Esophagus squamous epithelium (tissue), 4 donors: ENCODE results near the gene HTR3A.

Experiments used
- POLR2A ChIP-seq, 4 donors: fragments of 450-650 bp; IDR thresholded peaks; one replicate each; pipeline ENCODE4 v1.6.1; 2017; ENCODE audit warnings: antibody characterized with exemption in 4 of 4, mild to moderate bottlenecking in 4 of 4, moderate library complexity in 3 of 4
- TF ChIP-seq, protein P1 (sequence below), 6 experiments: fragments of 450-650 bp in 4 of 6; fragments of 200-600 bp in 2 of 6; sonication (generic) in 2 of 6; IDR thresholded peaks; one replicate each; pipeline ENCODE4 v1.5.1; 2016 to 2019; ENCODE audit warnings: antibody characterized with exemption in 6 of 6, mild to moderate bottlenecking in 4 of 6, moderate library complexity in 4 of 6

DNA sequence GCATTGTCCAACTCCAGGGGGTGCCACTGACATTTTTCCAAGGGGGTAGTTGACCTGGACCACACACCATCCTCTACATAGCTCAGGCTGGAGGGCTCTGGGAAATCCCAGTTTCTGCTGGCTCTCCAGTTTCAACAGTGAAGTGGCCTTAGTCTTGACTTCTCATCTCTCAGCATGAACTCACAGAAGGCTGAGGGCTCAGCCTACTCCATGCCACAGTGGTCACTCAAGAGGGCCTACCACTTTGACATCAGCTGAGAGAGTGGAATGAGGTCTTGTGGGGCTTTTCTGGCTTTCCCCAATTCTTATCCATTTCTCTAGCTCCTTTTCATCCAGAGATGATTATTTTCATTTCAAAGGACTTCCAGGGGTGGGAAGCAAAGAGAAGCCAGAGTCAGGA lies 7.4 kb downstream of the HTR3A start:
- no peak for TF ChIP-seq POLR2A (IDR thresholded peaks at IDR 0.05)
- TF ChIP-seq, protein P1, sequence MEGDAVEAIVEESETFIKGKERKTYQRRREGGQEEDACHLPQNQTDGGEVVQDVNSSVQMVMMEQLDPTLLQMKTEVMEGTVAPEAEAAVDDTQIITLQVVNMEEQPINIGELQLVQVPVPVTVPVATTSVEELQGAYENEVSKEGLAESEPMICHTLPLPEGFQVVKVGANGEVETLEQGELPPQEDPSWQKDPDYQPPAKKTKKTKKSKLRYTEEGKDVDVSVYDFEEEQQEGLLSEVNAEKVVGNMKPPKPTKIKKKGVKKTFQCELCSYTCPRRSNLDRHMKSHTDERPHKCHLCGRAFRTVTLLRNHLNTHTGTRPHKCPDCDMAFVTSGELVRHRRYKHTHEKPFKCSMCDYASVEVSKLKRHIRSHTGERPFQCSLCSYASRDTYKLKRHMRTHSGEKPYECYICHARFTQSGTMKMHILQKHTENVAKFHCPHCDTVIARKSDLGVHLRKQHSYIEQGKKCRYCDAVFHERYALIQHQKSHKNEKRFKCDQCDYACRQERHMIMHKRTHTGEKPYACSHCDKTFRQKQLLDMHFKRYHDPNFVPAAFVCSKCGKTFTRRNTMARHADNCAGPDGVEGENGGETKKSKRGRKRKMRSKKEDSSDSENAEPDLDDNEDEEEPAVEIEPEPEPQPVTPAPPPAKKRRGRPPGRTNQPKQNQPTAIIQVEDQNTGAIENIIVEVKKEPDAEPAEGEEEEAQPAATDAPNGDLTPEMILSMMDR (IDR thresholded peaks at IDR 0.05) = no peak
